Panc1 (cell line): ENCODE data around the gene ETHE1.

Experiments
- SIN3A ChIP-seq: IDR thresholded peaks from 2 replicates; pipeline ENCODE4 v1.6.1; 2012; ENCODE audit warnings: low read depth, mild to moderate bottlenecking, low read length, moderate library complexity, borderline replicate concordance; ENCODE audit not compliant: insufficient read depth
- TCF7L2 ChIP-seq: IDR thresholded peaks from 2 replicates; pipeline ENCODE4 v1.6.1; 2011; ENCODE audit warnings: mild to moderate bottlenecking, low read depth, low read length, inconsistent platforms
- TF ChIP-seq, protein P1 (sequence below): fragments of 450-650 bp; IDR thresholded peaks from 2 replicates; pipeline ENCODE4 v1.5.1; 2017; ENCODE audit warnings: mild to moderate bottlenecking
- TF ChIP-seq, protein P2 (sequence below), 2 experiments: IDR thresholded peaks; 2 replicates each; pipeline ENCODE4 v1.6.1; 2011 to 2012; ENCODE audit warnings: low read depth in 2 of 2, control low read depth in 1 of 2, low read length in 1 of 2, mild to moderate bottlenecking in 1 of 2, moderate library complexity in 1 of 2; ENCODE audit not compliant: insufficient read depth in 1 of 2

DNA sequence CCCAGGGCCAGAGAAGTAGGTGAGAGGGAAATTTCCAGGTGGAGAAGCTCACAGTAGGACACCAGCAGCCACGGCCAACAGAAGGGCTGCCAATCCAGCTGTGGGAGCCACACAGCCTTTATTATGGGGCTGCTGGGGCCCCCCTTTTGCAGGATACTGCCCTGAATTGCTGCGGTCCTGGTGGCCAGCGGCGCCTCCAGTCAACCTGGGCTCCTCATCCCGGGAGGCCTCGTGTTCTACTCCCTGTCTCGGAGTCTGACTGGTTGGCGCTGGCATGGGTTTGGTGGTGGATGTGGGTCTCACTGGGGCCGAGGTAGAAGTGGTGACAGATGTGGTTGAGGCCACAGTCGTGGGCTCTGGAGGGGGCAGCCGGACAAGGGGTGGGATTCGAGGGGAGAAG, 65.7 kb downstream of the ETHE1 start:
- no peak for TF ChIP-seq SIN3A
- TF ChIP-seq, protein P1, sequence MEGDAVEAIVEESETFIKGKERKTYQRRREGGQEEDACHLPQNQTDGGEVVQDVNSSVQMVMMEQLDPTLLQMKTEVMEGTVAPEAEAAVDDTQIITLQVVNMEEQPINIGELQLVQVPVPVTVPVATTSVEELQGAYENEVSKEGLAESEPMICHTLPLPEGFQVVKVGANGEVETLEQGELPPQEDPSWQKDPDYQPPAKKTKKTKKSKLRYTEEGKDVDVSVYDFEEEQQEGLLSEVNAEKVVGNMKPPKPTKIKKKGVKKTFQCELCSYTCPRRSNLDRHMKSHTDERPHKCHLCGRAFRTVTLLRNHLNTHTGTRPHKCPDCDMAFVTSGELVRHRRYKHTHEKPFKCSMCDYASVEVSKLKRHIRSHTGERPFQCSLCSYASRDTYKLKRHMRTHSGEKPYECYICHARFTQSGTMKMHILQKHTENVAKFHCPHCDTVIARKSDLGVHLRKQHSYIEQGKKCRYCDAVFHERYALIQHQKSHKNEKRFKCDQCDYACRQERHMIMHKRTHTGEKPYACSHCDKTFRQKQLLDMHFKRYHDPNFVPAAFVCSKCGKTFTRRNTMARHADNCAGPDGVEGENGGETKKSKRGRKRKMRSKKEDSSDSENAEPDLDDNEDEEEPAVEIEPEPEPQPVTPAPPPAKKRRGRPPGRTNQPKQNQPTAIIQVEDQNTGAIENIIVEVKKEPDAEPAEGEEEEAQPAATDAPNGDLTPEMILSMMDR, result no peak
- TF ChIP-seq, protein P2, sequence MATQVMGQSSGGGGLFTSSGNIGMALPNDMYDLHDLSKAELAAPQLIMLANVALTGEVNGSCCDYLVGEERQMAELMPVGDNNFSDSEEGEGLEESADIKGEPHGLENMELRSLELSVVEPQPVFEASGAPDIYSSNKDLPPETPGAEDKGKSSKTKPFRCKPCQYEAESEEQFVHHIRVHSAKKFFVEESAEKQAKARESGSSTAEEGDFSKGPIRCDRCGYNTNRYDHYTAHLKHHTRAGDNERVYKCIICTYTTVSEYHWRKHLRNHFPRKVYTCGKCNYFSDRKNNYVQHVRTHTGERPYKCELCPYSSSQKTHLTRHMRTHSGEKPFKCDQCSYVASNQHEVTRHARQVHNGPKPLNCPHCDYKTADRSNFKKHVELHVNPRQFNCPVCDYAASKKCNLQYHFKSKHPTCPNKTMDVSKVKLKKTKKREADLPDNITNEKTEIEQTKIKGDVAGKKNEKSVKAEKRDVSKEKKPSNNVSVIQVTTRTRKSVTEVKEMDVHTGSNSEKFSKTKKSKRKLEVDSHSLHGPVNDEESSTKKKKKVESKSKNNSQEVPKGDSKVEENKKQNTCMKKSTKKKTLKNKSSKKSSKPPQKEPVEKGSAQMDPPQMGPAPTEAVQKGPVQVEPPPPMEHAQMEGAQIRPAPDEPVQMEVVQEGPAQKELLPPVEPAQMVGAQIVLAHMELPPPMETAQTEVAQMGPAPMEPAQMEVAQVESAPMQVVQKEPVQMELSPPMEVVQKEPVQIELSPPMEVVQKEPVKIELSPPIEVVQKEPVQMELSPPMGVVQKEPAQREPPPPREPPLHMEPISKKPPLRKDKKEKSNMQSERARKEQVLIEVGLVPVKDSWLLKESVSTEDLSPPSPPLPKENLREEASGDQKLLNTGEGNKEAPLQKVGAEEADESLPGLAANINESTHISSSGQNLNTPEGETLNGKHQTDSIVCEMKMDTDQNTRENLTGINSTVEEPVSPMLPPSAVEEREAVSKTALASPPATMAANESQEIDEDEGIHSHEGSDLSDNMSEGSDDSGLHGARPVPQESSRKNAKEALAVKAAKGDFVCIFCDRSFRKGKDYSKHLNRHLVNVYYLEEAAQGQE (IDR thresholded peaks at IDR 0.05; ENCODE audit: insufficient read depth in 1 of 2, low read depth in 2 of 2, low read length in 1 of 2), result no peak
- TF ChIP-seq TCF7L2, result no peak
